HepG2 (cell line): Measurements from ENCODE around the gene CNTD1. TPM values are rescaled to one million over a fixed set of nuclear protein-coding genes. Genes with fewer than 3 reads are reported as not detected.
A peak's percentile ranks its signal among the peaks of the same experiment; 100 is the strongest.

Experiments
- ATAC-seq: fragments of 200-7000 bp; cut with Tn5 transposase; 3 replicates; pipeline ENCODE4 v1.9.1; 2020; ENCODE audit warnings: mild to moderate bottlenecking, moderate library complexity
- BruUV-seq: library from RNA; stranded (reverse); fragments of 400-500 nt; replicated peaks from 2 replicates; lab custom pipeline; 2021; lab: Mats Ljungman, UMichigan
- CTCF ChIA-PET: fragments of 300-600 bp; formaldehyde crosslinking; extraction: SDS; loops from one replicate; lab custom pipeline; 2021; ENCODE audit warnings: low total read pairs, inconsistent platforms, low intra/inter-chr PET ratio; lab: Yijun Ruan, JAX
- POLR2A ChIA-PET: fragments of 350-600 bp; sonication (Branson Sonifier 250); formaldehyde crosslinking; loops from one replicate; lab custom pipeline; 2020; ENCODE audit warnings: antibody characterized with exemption, inconsistent platforms; lab: Yijun Ruan, JAX
- DNase-seq: peaks from one replicate; pipeline ENCODE4 v3.0.0-alpha.2; 2015; ENCODE audit warnings: low spot score
- FAIRE-seq: peaks from 3 replicates; lab custom pipeline; 2011; peaks lifted over from hg19 to GRCh38; lab: Jason Lieb, UNC
- H2AFZ ChIP-seq: one replicate; pipeline ENCODE4 v1.6.1; 2011; ENCODE audit warnings: low read length, inconsistent platforms
- H3K27ac ChIP-seq: fragments of 300-600 bp; 3 replicates; pipeline ENCODE4 v1.8.0; 2011; ENCODE audit warnings: mixed run types, mild to moderate bottlenecking, mixed read lengths, low read length, inconsistent platforms; ENCODE audit not compliant: insufficient read depth; ENCODE audit errors: extremely low read length
- H3K27me3 ChIP-seq, 2 experiments: fragments of 200-600 bp in 1 of 2; 2 replicates in 1 of 2; 3 replicates in 1 of 2; pipeline versions ENCODE4 v1.6.0 to v1.8.0; 2011; ENCODE audit warnings: low read length in 2 of 2, mild to moderate bottlenecking in 2 of 2, moderate library complexity in 2 of 2, inconsistent platforms in 1 of 2; ENCODE audit not compliant: insufficient read depth in 2 of 2, control insufficient read depth in 1 of 2
- H3K36me3 ChIP-seq, 2 experiments: fragments of 200-600 bp in 1 of 2; replicated peaks in 1 of 2; 2 replicates in 1 of 2; 3 replicates in 1 of 2; pipeline versions ENCODE4 v1.5.1 to v1.8.0; 2011; ENCODE audit warnings: low read length in 2 of 2, inconsistent platforms in 1 of 2; ENCODE audit not compliant: insufficient read depth in 2 of 2, control insufficient read depth in 1 of 2
- H3K4me1 ChIP-seq: 2 replicates; pipeline ENCODE4 v1.5.1; 2012; ENCODE audit warnings: low read length, inconsistent platforms; ENCODE audit not compliant: insufficient read depth
- H3K4me2 ChIP-seq: 2 replicates; pipeline ENCODE4 v1.6.0; 2011; ENCODE audit warnings: low read depth, low read length, inconsistent platforms
- H3K4me3 ChIP-seq, 3 experiments: fragments of 200-600 bp in 1 of 3; sonication (generic), shearing (Covaris generic) in 1 of 3; replicated peaks in 1 of 3; 2 replicates each; pipeline ENCODE4 v1.5.1; 2011 to 2016; ENCODE audit warnings: low read length in 3 of 3, inconsistent platforms in 2 of 3, low read depth in 2 of 3, mild to moderate bottlenecking in 2 of 3, control low read depth in 1 of 3, mixed read lengths in 1 of 3; ENCODE audit not compliant: insufficient read depth in 1 of 3
- H3K79me2 ChIP-seq: one replicate; pipeline ENCODE4 v1.6.1; 2011; ENCODE audit warnings: low read length, inconsistent platforms; ENCODE audit not compliant: insufficient read depth
- H3K9ac ChIP-seq: 2 replicates; pipeline ENCODE4 v1.6.0; 2011; ENCODE audit warnings: mild to moderate bottlenecking, low read depth, low read length, inconsistent platforms; ENCODE audit not compliant: insufficient read depth
- H3K9me3 ChIP-seq: 2 replicates; pipeline ENCODE4 v1.5.1; 2012; ENCODE audit warnings: mild to moderate bottlenecking, low read length
- H4K20me1 ChIP-seq: 2 replicates; pipeline ENCODE4 v1.6.0; 2011; ENCODE audit warnings: inconsistent platforms, mild to moderate bottlenecking, low read length, moderate library complexity; ENCODE audit not compliant: insufficient read depth
- AGO2 ChIP-seq: fragments of 200-400 bp; formaldehyde crosslinking; optimal IDR thresholded peaks from 2 replicates; pipeline ENCODE3; 2017; ENCODE audit warnings: mild to moderate bottlenecking, low read depth, low read length, moderate library complexity
- ATF2 ChIP-seq: sonication (generic); formaldehyde crosslinking; IDR thresholded peaks from 2 replicates; pipeline ENCODE4 v1.4.0; 2020; ENCODE audit warnings: missing genetic modification reagents
- BRCA1 ChIP-seq: sonication (generic); formaldehyde crosslinking; IDR thresholded peaks from 2 replicates; pipeline ENCODE4 v1.4.0; 2020; ENCODE audit warnings: missing genetic modification reagents
- CCDC6 ChIP-seq: sonication (generic); formaldehyde crosslinking; IDR thresholded peaks from 2 replicates; pipeline ENCODE4 v1.8.1; 2022; ENCODE audit warnings: mild to moderate bottlenecking, missing genetic modification reagents, moderate library complexity
- NR2C2 ChIP-seq: sonication (generic); formaldehyde crosslinking; IDR thresholded peaks from 2 replicates; pipeline ENCODE4 v1.4.0; 2020; ENCODE audit warnings: missing genetic modification reagents, mild to moderate bottlenecking, moderate library complexity, borderline replicate concordance
- PAF1 ChIP-seq: IDR thresholded peaks from 2 replicates; pipeline ENCODE4 v1.6.1; 2016; ENCODE audit warnings: missing genetic modification reagents, missing compliant biosample characterization
- RBFOX2 ChIP-seq: fragments of 200-400 bp; formaldehyde crosslinking; IDR thresholded peaks from 2 replicates; pipeline ENCODE4 v1.6.1; 2017; ENCODE audit warnings: low read depth, mild to moderate bottlenecking, low read length
- SKIL ChIP-seq: sonication (generic); formaldehyde crosslinking; IDR thresholded peaks from 2 replicates; pipeline ENCODE4 v1.8.0; 2022; ENCODE audit warnings: missing genetic modification reagents, mild to moderate bottlenecking, moderate library complexity, borderline replicate concordance
- SMAD3 ChIP-seq: sonication (generic); formaldehyde crosslinking; IDR thresholded peaks from 2 replicates; pipeline ENCODE4 v1.4.0; 2020; ENCODE audit warnings: missing genetic modification reagents
- ZBTB33 ChIP-seq: sonication (generic); formaldehyde crosslinking; IDR thresholded peaks from 2 replicates; pipeline ENCODE4 v1.4.0; 2020; ENCODE audit warnings: missing genetic modification reagents
- ZC3H13 ChIP-seq: sonication (generic); formaldehyde crosslinking; IDR thresholded peaks from 2 replicates; pipeline ENCODE4 v1.8.1; 2023; ENCODE audit warnings: mild to moderate bottlenecking, missing genetic modification reagents, moderate library complexity
- ZKSCAN5 ChIP-seq: sonication (generic); formaldehyde crosslinking; IDR thresholded peaks from 2 replicates; pipeline ENCODE4 v1.5.1; 2020; ENCODE audit warnings: mild to moderate bottlenecking, missing genetic modification reagents
- ZNF24 ChIP-seq: fragments of 450-650 bp; IDR thresholded peaks from 2 replicates; pipeline ENCODE4 v1.6.1; 2017; ENCODE audit warnings: antibody characterized with exemption, mild to moderate bottlenecking
- ZNF3 ChIP-seq: IDR thresholded peaks from 2 replicates; pipeline ENCODE4 v1.7.0; 2017; ENCODE audit warnings: inconsistent platforms
- ZNF382 ChIP-seq: sonication (generic); formaldehyde crosslinking; IDR thresholded peaks from 2 replicates; pipeline ENCODE4 v1.5.0; 2020; ENCODE audit warnings: missing genetic modification reagents, mild to moderate bottlenecking, borderline replicate concordance
- ZNF44 ChIP-seq: sonication (generic); formaldehyde crosslinking; IDR thresholded peaks from 2 replicates; pipeline ENCODE4 v1.5.1; 2020; ENCODE audit warnings: mild to moderate bottlenecking, missing genetic modification reagents
- ZNF546 ChIP-seq: sonication (generic); formaldehyde crosslinking; conservative IDR thresholded peaks from 2 replicates; pipeline ENCODE4 v1.8.1; 2023; ENCODE audit warnings: mild to moderate bottlenecking, missing genetic modification reagents
- ZNF737 ChIP-seq: sonication (generic); formaldehyde crosslinking; IDR thresholded peaks from 2 replicates; pipeline ENCODE4 v1.5.0; 2020; ENCODE audit warnings: missing genetic modification reagents, mild to moderate bottlenecking, borderline replicate concordance
- WGBS: methylation state at CpG from one replicate; pipeline ENCODE4 v1.1.6; 2017; ENCODE audit warnings: low lambda C conversion rate; 5-methylcytosine and 5-hydroxymethylcytosine counted together
- in situ Hi-C: cut with HindIII; loops from 2 replicates; pipeline ENCODE4 v1.10.0; 2017; ENCODE audit warnings: low pct_unique_long_range_greater_than_20kb; ENCODE audit not compliant: extremely low pct_ligation_motif_present
- intact Hi-C: fragments of 100-400 bp; cut with micrococcal nuclease; formaldehyde crosslinking; loops from one replicate; pipeline ENCODE4 v1.10.0; 2022; ENCODE audit not compliant: unreplicated experiment
- polyA plus RNA-seq, 8 experiments: library from polyadenylated mRNA; depleted of rRNA in 3 of 8; stranded (reverse) in 7 of 8; unstranded in 1 of 8; fragments of >200 nt; fragmentation: Illumina TruSeq in 4 of 8; extraction: Trizol in 4 of 8; gene quantifications; 2 replicates each; pipeline versions ENCODE4 v1.2.1 to v1.2.3, GENCODE V29; 2011 to 2016; ENCODE audit warnings: low read depth in 4 of 8, missing spikeins in 1 of 8, mixed read lengths in 1 of 8; ENCODE audit not compliant: insufficient read depth in 1 of 8
- total RNA-seq, 5 experiments: library from RNA; depleted of rRNA; stranded (reverse); fragments of >200 nt; fragmentation: Illumina TruSeq; extraction: Trizol; gene quantifications; 2 replicates each; pipeline ENCODE4 v1.2.3, GENCODE V29; 2016; ENCODE audit warnings: low read depth in 1 of 5

CNTD1 gene
- total and polyA plus RNA-seq, 2 of the 13 experiments (the other 11 are each of a cell fraction or from before 2014, with no cell fraction given): 0.11 to 0.15 TPM

- TF ChIP-seq SKIL (CRISPR knock-in tag) (no peak), ATF2 (CRISPR knock-in tag) (no peak), ZNF382 (CRISPR knock-in tag) (no peak)
Measured at GRCh38 chr17:42795465-42795864, 3.2 kb upstream of the CNTD1 start (continued).

GRCh38 chr17:42796066-42796758, 2.4 kb upstream of the CNTD1 start:
- Histone ChIP-seq H3K27ac (peak overlapping the region; percentile 88), H3K36me3 (peaks cover 0 to 2% of the 10 kb centered on the region in 2 experiments; a peak in 3 of 5 replicates), H2AFZ (no peak overlapping the region), H3K9ac (no peak overlapping the region), H3K27me3 (no peaks in the 10 kb centered on the region; a peak in 2 of 5 replicates), H3K4me1 (peaks cover 59% of the 10 kb centered on the region), H3K79me2 (peaks cover 19% of the 10 kb centered on the region), H3K4me2 (0 out of 2 replicates have a peak overlapping the region, but pooled peaks have one; percentile 100), H3K9me3 (no peaks in the 10 kb centered on the region), H3K4me3 (no peak overlapping the region), H4K20me1 (no peaks in the 10 kb centered on the region)
- ChIA-PET CTCF (no interaction called here), POLR2A (interaction anchor here (0.9 to 12.5 kb wide), 10 partner anchors 9 to 133 kb away, joined by 3 to 278 read pairs (median 6); partner anchors contain the start of genes BECN1, PLEKHH3, VPS25 and WNK4)
- no TSS peak for BruUV-seq
- in situ Hi-C loops (no loop called here), intact Hi-C loops (loop anchor here (2.0 kb wide), 1 partner anchor 15 kb away; the partner anchor contains the start of gene WNK4)
- no peak for ATAC-seq
- WGBS: 96% methylated on average over 18 of the region's 18 CpGs
- DNase-seq: no peak
- FAIRE-seq: no peak
- TF ChIP-seq ZNF44 (CRISPR knock-in tag) (no peak), AGO2 (peak; percentile 84), BRCA1 (CRISPR knock-in tag) (no peak), RBFOX2 (peak; percentile 64), ZNF737 (CRISPR knock-in tag) (no peak), ZKSCAN5 (no peak), CCDC6 (no peak), ZC3H13 (CRISPR knock-in tag) (0 out of 2 replicates have a peak, but pooled peaks have one; percentile 44), ZBTB33 (CRISPR knock-in tag) (peak; percentile 63), ZNF546 (no peak), ZNF24 (no peak), ZNF3 (CRISPR knock-in tag) (no peak), PAF1 (CRISPR knock-in tag) (0 out of 2 replicates have a peak, but pooled peaks have one; percentile 39), SMAD3 (CRISPR knock-in tag) (no peak), NR2C2 (CRISPR knock-in tag) (no peak)
